Common myeloid progenitor, CD34-positive (primary cell): ENCODE data around the gene PIK3C2B.
A peak's percentile ranks its signal among the peaks of the same experiment; 100 is the strongest.

ENCODE experiments used
- CTCF ChIA-PET: fragments of 350-600 bp; sonication (Branson Sonifier 250); formaldehyde crosslinking; loops from one replicate; lab custom pipeline; 2021; ENCODE audit warnings: antibody characterized with exemption; lab: Charles Lee
- POLR2A ChIA-PET: fragments of 350-600 bp; sonication (Branson Sonifier 250); formaldehyde crosslinking; loops from one replicate; lab custom pipeline; 2021; ENCODE audit warnings: antibody characterized with exemption; lab: Charles Lee
- DNase-seq, 3 donors: peaks; one replicate each; pipeline versions ENCODE4 v3.0.0 to v3.0.0-alpha.2; 2013
- H3K27ac ChIP-seq, 2 experiments: 1 replicate in 1 of 2; 2 replicates in 1 of 2; pipeline ENCODE4 v1.7.0; 2013; ENCODE audit warnings: inconsistent platforms in 2 of 2, low read length in 2 of 2, mild to moderate bottlenecking in 2 of 2, low read depth in 1 of 2, moderate library complexity in 1 of 2; ENCODE audit not compliant: severe bottlenecking in 2 of 2, insufficient read depth in 1 of 2, poor library complexity in 1 of 2
- H3K27me3 ChIP-seq, 5 experiments: replicated peaks in 2 of 5; 1 replicate in 3 of 5; 2 replicates in 2 of 5; pipeline versions ENCODE4 v1.6.1 to v1.7.0; 2013; ENCODE audit warnings: low read length in 4 of 5, mild to moderate bottlenecking in 2 of 5, moderate library complexity in 2 of 5, inconsistent platforms in 1 of 5; ENCODE audit not compliant: insufficient read depth in 5 of 5, control insufficient read depth in 4 of 5
- H3K36me3 ChIP-seq, 4 experiments: 1 replicate in 2 of 4; 2 replicates in 2 of 4; pipeline versions ENCODE4 v1.6.1 to v1.7.0; 2013; ENCODE audit warnings: low read length in 3 of 4, control low read depth in 1 of 4, mild to moderate bottlenecking in 1 of 4; ENCODE audit not compliant: control insufficient read depth in 4 of 4, insufficient read depth in 4 of 4
- H3K4me1 ChIP-seq, 4 experiments: 1 replicate in 3 of 4; 2 replicates in 1 of 4; pipeline versions ENCODE4 v1.6.1 to v1.7.1; 2013; ENCODE audit warnings: low read length in 3 of 4, mild to moderate bottlenecking in 3 of 4, control low read depth in 1 of 4, inconsistent platforms in 1 of 4, moderate library complexity in 1 of 4; ENCODE audit not compliant: control insufficient read depth in 4 of 4, insufficient read depth in 4 of 4; ENCODE audit errors: control extremely low read depth in 1 of 4
- H3K4me3 ChIP-seq, 7 experiments: 1 replicate in 4 of 7; 2 replicates in 3 of 7; pipeline versions ENCODE4 v1.5.1 to v1.7.0; 2013; ENCODE audit warnings: mild to moderate bottlenecking in 7 of 7, low read length in 6 of 7, moderate library complexity in 6 of 7, inconsistent platforms in 2 of 7, low read depth in 2 of 7, control low read depth in 1 of 7; ENCODE audit not compliant: insufficient read depth in 4 of 7, control insufficient read depth in 1 of 7; ENCODE audit errors: extremely low read depth in 1 of 7
- H3K9me3 ChIP-seq, 5 experiments: 1 replicate in 4 of 5; 2 replicates in 1 of 5; pipeline versions ENCODE4 v1.6.1 to v1.7.1; 2013; ENCODE audit warnings: low read length in 4 of 5, mild to moderate bottlenecking in 2 of 5, inconsistent platforms in 1 of 5, low read depth in 1 of 5, moderate library complexity in 1 of 5; ENCODE audit not compliant: control insufficient read depth in 4 of 5, insufficient read depth in 2 of 5; ENCODE audit errors: control extremely low read depth in 1 of 5
- WGBS: methylation state at CpG from one replicate; pipeline ENCODE4 v1.1.5; 2013; ENCODE audit not compliant: insufficient coverage; 5-methylcytosine and 5-hydroxymethylcytosine counted together

The PIK3C2B gene

DNA sequence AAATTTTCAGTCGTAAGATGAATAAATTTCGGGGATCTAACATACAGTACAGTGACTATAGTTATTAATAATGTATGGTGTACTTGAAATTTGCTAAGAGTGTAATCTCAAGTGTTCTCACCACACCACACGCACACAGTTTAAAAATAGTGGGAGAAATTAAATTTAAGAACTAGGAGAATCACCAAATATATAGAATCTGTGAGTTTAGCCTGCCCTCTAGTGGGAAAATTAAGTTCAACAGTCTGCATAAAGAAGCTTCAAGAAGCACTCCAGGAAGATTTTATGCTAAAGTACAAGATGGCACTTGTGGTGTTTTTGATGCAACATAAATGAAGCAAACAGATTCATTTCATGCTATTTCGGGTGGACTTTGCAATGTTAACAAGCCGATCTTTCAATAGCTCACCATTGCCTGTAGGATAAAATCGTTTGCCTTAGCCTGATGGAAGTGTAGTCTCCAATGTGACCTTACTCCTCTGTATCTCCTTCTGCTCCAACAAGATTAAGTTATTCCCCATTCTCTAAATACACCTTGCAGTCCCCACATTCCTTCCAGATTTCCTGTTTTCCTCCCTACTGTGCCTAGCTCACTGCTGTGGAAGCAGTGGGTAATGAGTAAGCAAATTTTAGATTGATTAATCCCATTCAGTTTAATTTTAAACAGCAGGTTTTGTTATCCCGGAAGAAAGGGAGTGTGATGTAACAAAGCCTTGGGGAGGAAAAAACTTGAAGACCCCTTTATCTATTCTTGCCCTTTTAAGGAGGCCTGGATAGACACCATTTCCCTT is 8.7 kb upstream of the PIK3C2B start:
- Histone ChIP-seq H3K4me1 (peaks cover 3 to 35% (median 15%) of the 10 kb centered on the region in 4 experiments), H3K27ac (no peak overlapping the region), H3K9me3 (no peaks in the 10 kb centered on the region), H3K36me3 (no peaks in the 10 kb centered on the region), H3K27me3 (no peaks in the 10 kb centered on the region), H3K4me3 (no peak overlapping the region)
- POLR2A ChIA-PET = interaction anchor here (1.0 to 1.2 kb wide), 2 partner anchors 9 to 57 kb away, joined by 3 to 4 read pairs; partner anchors contain the start of gene PIK3C2B
- DNase-seq = peak; percentile 77 to 91 (median 84)
- CTCF ChIA-PET = interaction anchor here (0.6 to 20.1 kb wide), 22 partner anchors 10 to 304 kb away, joined by 3 to 916 read pairs (median 4); partner anchors contain the start of genes MDM4 and PIK3C2B
- 0% methylated on average over 3 of the region's 7 CpGs for whole genome bisulfite sequencing

DNA sequence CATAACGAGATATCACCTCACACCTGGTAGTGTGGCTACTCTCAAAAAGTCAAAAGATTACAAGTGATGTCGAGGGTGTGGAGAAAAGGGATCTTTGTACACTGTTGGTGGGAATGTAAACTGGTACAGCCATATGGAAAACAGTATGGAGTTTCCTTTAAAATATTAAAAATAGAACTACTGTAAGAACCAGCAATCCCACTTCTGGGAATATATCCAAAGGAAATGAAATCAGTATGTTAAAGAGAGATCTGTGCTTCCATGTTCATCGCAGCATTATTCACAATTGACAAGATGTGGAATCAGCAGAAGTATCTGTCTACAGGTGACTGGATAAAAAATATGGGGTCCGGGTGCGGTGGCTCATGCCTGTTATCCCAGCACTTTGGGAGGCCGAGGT is 7.6 kb upstream of the PIK3C2B start:
- no peak for DNase-seq
- H3K4me1 ChIP-seq = peaks cover 3 to 33% (median 13%) of the 10 kb centered on the region in 4 experiments

DNA sequence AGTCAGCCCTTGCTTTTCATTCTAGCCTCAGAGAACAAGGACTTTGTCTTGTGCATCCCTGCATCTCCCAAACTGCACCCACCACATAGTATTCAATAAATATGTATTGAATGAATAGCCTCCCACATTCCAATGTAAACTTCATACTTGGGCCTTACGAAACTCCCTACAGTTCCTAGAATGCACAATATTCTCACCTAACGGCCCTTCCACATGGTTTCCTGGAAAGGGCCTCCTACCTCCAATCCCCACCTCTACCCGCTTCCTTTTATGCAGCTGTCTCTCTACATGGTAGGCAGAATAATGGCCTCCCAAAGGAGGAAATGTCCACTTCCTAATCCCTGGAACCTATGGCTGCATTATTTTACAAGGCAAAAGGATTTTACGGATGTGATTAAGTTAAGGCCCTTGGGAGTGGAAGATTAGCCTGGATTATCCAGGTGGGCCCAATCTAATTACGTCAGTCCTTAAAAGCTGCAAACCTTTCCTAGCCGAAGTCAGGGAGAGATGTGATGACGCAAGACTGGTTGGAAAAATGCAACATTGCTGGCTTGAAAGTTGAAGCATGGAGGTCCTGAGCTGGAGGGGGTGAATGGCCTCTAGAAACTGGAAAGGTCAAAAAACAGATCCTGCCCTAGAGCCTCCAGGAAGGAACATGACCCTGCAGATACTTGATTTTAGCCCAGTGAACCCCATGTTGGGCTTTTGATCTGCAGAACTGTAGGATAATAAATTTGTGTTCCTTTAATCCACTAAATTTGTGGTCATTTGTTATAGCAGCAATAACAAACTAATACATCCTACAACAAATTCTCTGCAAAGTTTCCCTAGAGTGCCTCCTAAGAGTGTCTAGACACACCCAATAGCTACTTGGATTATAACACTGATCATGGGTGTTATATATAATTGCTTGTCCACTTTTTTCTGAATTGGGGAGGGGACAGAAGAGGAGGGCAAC is 5.2 kb upstream of the PIK3C2B start:
- H3K27me3 ChIP-seq = no peaks in the 10 kb centered on the region
- peaks cover 0 to 41% (median 21%) of the 10 kb centered on the region in 4 experiments for H3K4me1 ChIP-seq
- H3K4me3 ChIP-seq = no peak overlapping the region
- WGBS = 95% methylated on average over 7 of the region's 7 CpGs
- no peak for DNase-seq
- CTCF ChIA-PET = interaction anchor here (1.2 to 20.1 kb wide), 10 partner anchors 8 to 82 kb away, joined by 4 to 916 read pairs (median 8); no protein-coding TSS in a partner anchor
- no peaks in the 10 kb centered on the region for H3K9me3 ChIP-seq
- POLR2A ChIA-PET = interaction anchor here (0.7 kb wide), 1 partner anchor 73 kb away, joined by 4 read pairs; no protein-coding TSS in a partner anchor
- no peaks in the 10 kb centered on the region for H3K36me3 ChIP-seq
- H3K27ac ChIP-seq = no peak overlapping the region

More for the DNA sequence above, 7.6 kb upstream of the PIK3C2B start:
- Histone ChIP-seq H3K27me3 (no peaks in the 10 kb centered on the region), H3K36me3 (no peaks in the 10 kb centered on the region), H3K9me3 (no peaks in the 10 kb centered on the region), H3K4me3 (no peak overlapping the region), H3K27ac (no peak overlapping the region)
- CTCF ChIA-PET = interaction anchor here (0.6 to 20.1 kb wide), 11 partner anchors 9 to 103 kb away, joined by 3 to 916 read pairs (median 11); partner anchors contain the start of gene PIK3C2B
- POLR2A ChIA-PET = no interaction called here
- WGBS = 97% methylated on average over 5 of the region's 6 CpGs

DNA sequence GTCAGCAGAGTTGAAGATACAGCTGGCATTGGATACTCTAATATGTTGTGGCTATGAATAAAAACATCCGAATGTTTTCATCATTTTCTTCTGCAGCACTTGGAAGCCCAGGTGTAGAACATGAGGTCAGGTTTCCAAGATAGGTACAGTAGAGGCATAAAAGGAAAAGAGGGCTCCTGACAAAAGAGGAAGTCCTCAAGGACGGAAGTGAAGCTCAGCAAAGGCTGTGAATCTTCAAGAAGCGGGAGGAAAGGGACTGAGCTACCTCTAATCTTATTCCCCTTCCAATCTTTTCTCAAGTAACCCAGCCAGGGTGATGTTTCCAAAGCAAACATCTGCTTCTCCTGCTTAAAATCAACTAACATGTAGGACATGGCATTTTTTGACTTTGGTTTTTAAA is 4.4 kb upstream of the PIK3C2B start:
- H3K36me3 ChIP-seq = no peaks in the 10 kb centered on the region
- H3K9me3 ChIP-seq = no peaks in the 10 kb centered on the region
- no peak overlapping the region for H3K27ac ChIP-seq
- H3K27me3 ChIP-seq = no peaks in the 10 kb centered on the region
- peaks cover 0 to 42% (median 25%) of the 10 kb centered on the region in 4 experiments for H3K4me1 ChIP-seq
- no peak overlapping the region for H3K4me3 ChIP-seq
- ChIA-PET CTCF (interaction anchor here (1.0 to 20.1 kb wide), 9 partner anchors 8 to 57 kb away, joined by 3 to 916 read pairs (median 9); no protein-coding TSS in a partner anchor), POLR2A (no interaction called here)
- DNase-seq = no peak
- 100% methylated on average over 1 of the region's 3 CpGs for WGBS

DNA sequence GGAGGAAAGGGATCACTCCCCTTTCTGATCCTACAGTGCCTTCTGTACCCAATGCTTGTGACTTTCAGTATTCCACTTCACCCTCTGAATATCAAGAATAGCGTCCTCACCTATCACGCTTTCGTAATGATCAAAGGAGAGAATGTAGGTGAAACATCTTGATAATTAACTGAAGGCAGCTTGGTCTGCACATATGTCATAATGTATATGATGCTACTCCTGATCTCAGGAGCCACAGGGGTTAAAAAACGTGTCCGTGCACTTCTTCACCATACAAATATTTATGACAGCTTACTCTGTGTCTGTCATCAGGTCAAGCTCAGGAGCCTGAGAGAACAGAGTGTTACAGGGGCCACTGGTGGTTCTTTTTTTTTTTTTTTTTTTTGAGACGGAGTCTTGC is 1.2 kb upstream of the PIK3C2B start:
- H3K4me3 ChIP-seq = peak overlapping the region in 3 of 7 experiments; percentile 80 to 95 (median 80)
- no peak overlapping the region for H3K27ac ChIP-seq
- H3K27me3 ChIP-seq = no peaks in the 10 kb centered on the region
- H3K9me3 ChIP-seq = no peaks in the 10 kb centered on the region
- H3K4me1 ChIP-seq = peaks cover 9 to 55% (median 41%) of the 10 kb centered on the region in 4 experiments
- H3K36me3 ChIP-seq = no peaks in the 10 kb centered on the region
- WGBS = no CpG with 5 or more reads among the region's 6 CpGs
- ChIA-PET CTCF (interaction anchor here (1.3 to 20.1 kb wide), 5 partner anchors 17 to 54 kb away, joined by 3 to 916 read pairs (median 15); no protein-coding TSS in a partner anchor), POLR2A (interaction anchor here (2.0 kb wide), 2 partner anchors 11 to 50 kb away, joined by 8 to 9 read pairs; no protein-coding TSS in a partner anchor)
- no peak for DNase-seq

- H3K4me3 ChIP-seq = peak overlapping the region; percentile 72 to 95 (median 84)
- ChIA-PET CTCF (interaction anchor here (0.7 to 20.1 kb wide), 11 partner anchors 10 to 312 kb away, joined by 3 to 916 read pairs (median 7); no protein-coding TSS in a partner anchor), POLR2A (interaction anchor here (1.2 to 2.0 kb wide), 5 partner anchors 8 to 49 kb away, joined by 4 to 9 read pairs (median 8); no protein-coding TSS in a partner anchor)
- H3K4me1 ChIP-seq = peaks cover 9 to 60% (median 42%) of the 10 kb centered on the region in 4 experiments
- H3K9me3 ChIP-seq = no peaks in the 10 kb centered on the region
- H3K36me3 ChIP-seq = no peaks in the 10 kb centered on the region
- peak in 1 of 3 donors; percentile 55 for DNase-seq
- H3K27me3 ChIP-seq = no peaks in the 10 kb centered on the region
- H3K27ac ChIP-seq = peak overlapping the region in 1 of 2 experiments; percentile 76
- WGBS = 4% methylated on average over 5 of the region's 17 CpGs
These were observed 611 bp upstream of the PIK3C2B start for GRCh38 chr1:204495078-204495753.
